CD4-positive, alpha-beta T cell (primary cell): ENCODE data around the gene BPGM. TPM values are rescaled to one million over a fixed set of nuclear protein-coding genes. Genes with fewer than 3 reads are reported as not detected.

Source experiments
- ATAC-seq: fragments of 200-7000 bp; cut with Tn5 transposase; one replicate; pipeline ENCODE4 v1.10.0; 2022; ENCODE audit warnings: mild to moderate bottlenecking; ENCODE audit not compliant: poor library complexity
- CTCF ChIA-PET: fragments of 350-600 bp; sonication (Branson Sonifier 250); formaldehyde crosslinking; loops from one replicate; lab custom pipeline; 2021; ENCODE audit warnings: antibody characterized with exemption, inconsistent platforms; lab: Charles Lee
- POLR2A ChIA-PET: fragments of 350-600 bp; sonication (Branson Sonifier 250); formaldehyde crosslinking; loops from one replicate; lab custom pipeline; 2021; ENCODE audit warnings: antibody characterized with exemption, inconsistent platforms; lab: Charles Lee
- DNase-seq, 14 experiments: peaks; one replicate each; pipeline ENCODE4 v3.0.0-alpha.2; 2013 to 2020; ENCODE audit warnings: mixed read lengths in 2 of 14
- H3K27ac ChIP-seq, 2 donors: one replicate each; pipeline versions ENCODE4 v1.5.1 to v1.7.0; 2013; ENCODE audit warnings: low read length in 2 of 2, low read depth in 1 of 2, mild to moderate bottlenecking in 1 of 2
- H3K27me3 ChIP-seq, 2 experiments: 1 replicate in 1 of 2; 2 replicates in 1 of 2; pipeline versions ENCODE4 v1.6.1 to v1.7.0; 2013; ENCODE audit warnings: low read length in 2 of 2, control low read depth in 1 of 2, mild to moderate bottlenecking in 1 of 2, moderate library complexity in 1 of 2; ENCODE audit not compliant: insufficient read depth in 2 of 2, control insufficient read depth in 1 of 2
- H3K36me3 ChIP-seq: one replicate; pipeline ENCODE4 v1.6.1; 2013; ENCODE audit warnings: low read length, control low read depth; ENCODE audit not compliant: insufficient read depth
- H3K4me1 ChIP-seq: one replicate; pipeline ENCODE4 v1.6.1; 2013; ENCODE audit warnings: low read length, control low read depth; ENCODE audit not compliant: insufficient read depth
- H3K4me3 ChIP-seq: one replicate; pipeline ENCODE4 v1.5.1; 2013; ENCODE audit warnings: mild to moderate bottlenecking, low read length, moderate library complexity
- H3K9me3 ChIP-seq, 2 experiments: 1 replicate in 1 of 2; 2 replicates in 1 of 2; pipeline versions ENCODE4 v1.6.1 to v1.7.0; 2013; ENCODE audit warnings: low read length in 2 of 2, mild to moderate bottlenecking in 2 of 2, control low read depth in 1 of 2, moderate library complexity in 1 of 2; ENCODE audit not compliant: control insufficient read depth in 1 of 2, insufficient read depth in 1 of 2
- H3K27ac Mint-ChIP-seq: one replicate; pipeline ENCODE4 v1.8.0; 2020; ENCODE audit warnings: mixed read lengths
- H3K27me3 Mint-ChIP-seq: one replicate; pipeline ENCODE4 v1.8.0; 2021; ENCODE audit warnings: mixed read lengths
- H3K36me3 Mint-ChIP-seq: one replicate; pipeline ENCODE4 v1.8.0; 2021; ENCODE audit warnings: low read depth, mixed read lengths
- H3K4me1 Mint-ChIP-seq: one replicate; pipeline ENCODE4 v1.8.0; 2021; ENCODE audit warnings: low read depth, mixed read lengths
- H3K4me3 Mint-ChIP-seq: one replicate; pipeline ENCODE4 v1.8.0; 2020; ENCODE audit warnings: mild to moderate bottlenecking, mixed read lengths
- H3K9me3 Mint-ChIP-seq: one replicate; pipeline ENCODE4 v1.8.0; 2020; ENCODE audit warnings: mixed read lengths
- CTCF ChIP-seq: fragments of 200-600 bp; IDR thresholded peaks from one replicate; pipeline ENCODE4 v1.8.0; 2022; ENCODE audit warnings: antibody characterized with exemption, mild to moderate bottlenecking
- intact Hi-C, 2 experiments: fragments of 100-400 bp; cut with DNase I in 1 of 2; cut with micrococcal nuclease in 1 of 2; formaldehyde crosslinking; loops; one replicate each; pipeline versions ENCODE4 v1.15.1 to v1.9.0; 2023 to 2025; cut with DNase I, micrococcal nuclease
- total RNA-seq, 174 experiments: library from RNA in 2 of 174; stranded (reverse) in 2 of 174; gene quantifications; one replicate each; pipeline ENCODE4 v1.2.3 and lab custom pipeline; 2021 to 2026

Gene BPGM
- total RNA-seq, 2 experiments from 2014 or later = 46.3 to 46.6 TPM

- ChIA-PET POLR2A (no interaction called here), CTCF (interaction anchor here (0.6 kb wide), 1 partner anchor 225 kb away, joined by 4 read pairs; no protein-coding TSS in a partner anchor)
- intact Hi-C loops = no loop called here
Measured at GRCh38 chr7:134722786-134723322, 76.2 kb downstream of the BPGM start.

GRCh38 chr7:134723892-134724291 lies 77.2 kb downstream of the BPGM start:
- Mint-ChIP-seq H3K27ac (no peak overlapping the region), H3K36me3 (no peaks in the 10 kb centered on the region), H3K27me3 (no peaks in the 10 kb centered on the region), H3K9me3 (peaks cover 2% of the 10 kb centered on the region), H3K4me3 (no peak overlapping the region), H3K4me1 (no peaks in the 10 kb centered on the region)
- ChIA-PET CTCF (interaction anchor here (0.9 kb wide), 1 partner anchor 118 kb away, joined by 3 read pairs; no protein-coding TSS in a partner anchor), POLR2A (no interaction called here)
- Histone ChIP-seq H3K4me3 (no peak overlapping the region), H3K9me3 (no peaks in the 10 kb centered on the region), H3K4me1 (no peaks in the 10 kb centered on the region), H3K27ac (no peak overlapping the region), H3K27me3 (no peaks in the 10 kb centered on the region), H3K36me3 (no peaks in the 10 kb centered on the region)
- DNase-seq (no peak), ATAC-seq (no peak)
- no peak for TF ChIP-seq CTCF
- intact Hi-C loops = no loop called here

More at GRCh38 chr7:134722786-134723322, 76.2 kb downstream of the BPGM start:
- H3K27me3 Mint-ChIP-seq = no peaks in the 10 kb centered on the region
- Histone ChIP-seq H3K27ac (no peak overlapping the region), H3K36me3 (no peaks in the 10 kb centered on the region), H3K27me3 (no peaks in the 10 kb centered on the region), H3K4me1 (no peaks in the 10 kb centered on the region), H3K9me3 (no peaks in the 10 kb centered on the region), H3K4me3 (no peak overlapping the region)
- TF ChIP-seq CTCF = no peak
- ATAC-seq = no peak
- H3K27ac Mint-ChIP-seq = no peak overlapping the region
- no peak overlapping the region for H3K4me3 Mint-ChIP-seq
- DNase-seq = no peak
- peaks cover 2% of the 10 kb centered on the region for H3K9me3 Mint-ChIP-seq
- no peaks in the 10 kb centered on the region for H3K4me1 Mint-ChIP-seq
- no peaks in the 10 kb centered on the region for H3K36me3 Mint-ChIP-seq

- CTCF ChIA-PET = interaction anchor here (0.9 kb wide), 1 partner anchor 118 kb away, joined by 3 read pairs; no protein-coding TSS in a partner anchor
Measured at GRCh38 chr7:134724606-134725005, 78.0 kb downstream of the BPGM start.

More at GRCh38 chr7:134724606-134725005, 78.0 kb downstream of the BPGM start:
- Histone ChIP-seq H3K27ac (no peak overlapping the region), H3K4me3 (no peak overlapping the region), H3K4me1 (no peaks in the 10 kb centered on the region), H3K27me3 (no peaks in the 10 kb centered on the region), H3K36me3 (no peaks in the 10 kb centered on the region), H3K9me3 (no peaks in the 10 kb centered on the region)
- peaks cover 2% of the 10 kb centered on the region for H3K9me3 Mint-ChIP-seq
- ATAC-seq (no peak), DNase-seq (no peak)
- no peaks in the 10 kb centered on the region for H3K27me3 Mint-ChIP-seq
- no peaks in the 10 kb centered on the region for H3K36me3 Mint-ChIP-seq
- no peak overlapping the region for H3K4me3 Mint-ChIP-seq
- H3K27ac Mint-ChIP-seq = no peak overlapping the region
- intact Hi-C loops = no loop called here
- POLR2A ChIA-PET = no interaction called here
- H3K4me1 Mint-ChIP-seq = no peaks in the 10 kb centered on the region
- TF ChIP-seq CTCF = no peak
